PFSK-1 (cell line): ENCODE results near the gene NOX5.

ENCODE experiments used
- FOXP2 ChIP-seq: optimal IDR thresholded peaks from 2 replicates; pipeline ENCODE3; 2011; ENCODE audit warnings: borderline replicate concordance, control low read depth, inconsistent platforms; ENCODE audit not compliant: insufficient read depth; ENCODE audit errors: extremely low read length, extremely low read depth
- POLR2AphosphoS5 ChIP-seq: IDR thresholded peaks from 2 replicates; pipeline ENCODE4 v1.6.1; 2012; ENCODE audit warnings: low read depth, mild to moderate bottlenecking, control low read depth, low read length, moderate library complexity
- REST ChIP-seq, 2 experiments: IDR thresholded peaks; 2 replicates each; pipeline versions ENCODE4 v1.6.1 to v1.8.0; 2011 to 2012; ENCODE audit warnings: low read depth in 2 of 2, low read length in 2 of 2, control low read depth in 1 of 2, inconsistent platforms in 1 of 2, mild to moderate bottlenecking in 1 of 2, moderate library complexity in 1 of 2; ENCODE audit not compliant: insufficient read depth in 1 of 2
- SIN3A ChIP-seq: IDR thresholded peaks from 2 replicates; pipeline ENCODE4 v1.6.1; 2012; ENCODE audit warnings: mild to moderate bottlenecking, low read length, moderate library complexity, borderline replicate concordance; ENCODE audit not compliant: insufficient read depth
- TAF1 ChIP-seq: IDR thresholded peaks from 2 replicates; pipeline ENCODE4 v1.6.1; 2012; ENCODE audit warnings: low read length, control low read depth, borderline replicate concordance; ENCODE audit not compliant: insufficient read depth

Gene NOX5

GRCh38 chr15:69018951-69019350, 4.5 kb downstream of the NOX5 start:
- TF ChIP-seq SIN3A, result no peak
- TF ChIP-seq REST (IDR thresholded peaks at IDR 0.05; ENCODE audit: insufficient read depth in 1 of 2, low read depth in 2 of 2, low read length in 2 of 2), result no peak
- no peak for TF ChIP-seq FOXP2
- no peak for TF ChIP-seq TAF1
- no peak for TF ChIP-seq POLR2AphosphoS5

- TF ChIP-seq SIN3A (no peak), REST (IDR thresholded peaks at IDR 0.05; ENCODE audit: insufficient read depth in 1 of 2, low read depth in 2 of 2, low read length in 2 of 2) (no peak), POLR2AphosphoS5 (no peak), TAF1 (no peak), FOXP2 (no peak)
Measured at GRCh38 chr15:69021895-69022294, 7.4 kb downstream of the NOX5 start.

- TF ChIP-seq SIN3A (no peak), POLR2AphosphoS5 (no peak), FOXP2 (no peak), REST (IDR thresholded peaks at IDR 0.05; ENCODE audit: insufficient read depth in 1 of 2, low read depth in 2 of 2, low read length in 2 of 2) (no peak)
Measured at GRCh38 chr15:69025320-69025719, 10.8 kb downstream of the NOX5 start.

GRCh38 chr15:69026355-69026754, 11.9 kb downstream of the NOX5 start:
- TF ChIP-seq REST (IDR thresholded peaks at IDR 0.05; ENCODE audit: insufficient read depth in 1 of 2, low read depth in 2 of 2, low read length in 2 of 2) (no peak), FOXP2 (no peak), TAF1 (no peak), SIN3A (no peak), POLR2AphosphoS5 (no peak)

GRCh38 chr15:69027976-69028518, 13.6 kb downstream of the NOX5 start:
- TF ChIP-seq SIN3A, result no peak
- no peak for TF ChIP-seq TAF1
- no peak for TF ChIP-seq REST (IDR thresholded peaks at IDR 0.05; ENCODE audit: insufficient read depth in 1 of 2, low read depth in 2 of 2, low read length in 2 of 2)
- TF ChIP-seq FOXP2, result no peak
- no peak for TF ChIP-seq POLR2AphosphoS5
